GM19023 (cell line): ENCODE results near the gene MRPL37.

Source experiments
- ATAC-seq: cut with Tn5 transposase; IDR thresholded peaks from one replicate; pipeline ENCODE4 v1.9.1; 2021; ENCODE audit warnings: mild to moderate bottlenecking, moderate library complexity; ENCODE audit not compliant: unreplicated experiment

The MRPL37 gene

DNA sequence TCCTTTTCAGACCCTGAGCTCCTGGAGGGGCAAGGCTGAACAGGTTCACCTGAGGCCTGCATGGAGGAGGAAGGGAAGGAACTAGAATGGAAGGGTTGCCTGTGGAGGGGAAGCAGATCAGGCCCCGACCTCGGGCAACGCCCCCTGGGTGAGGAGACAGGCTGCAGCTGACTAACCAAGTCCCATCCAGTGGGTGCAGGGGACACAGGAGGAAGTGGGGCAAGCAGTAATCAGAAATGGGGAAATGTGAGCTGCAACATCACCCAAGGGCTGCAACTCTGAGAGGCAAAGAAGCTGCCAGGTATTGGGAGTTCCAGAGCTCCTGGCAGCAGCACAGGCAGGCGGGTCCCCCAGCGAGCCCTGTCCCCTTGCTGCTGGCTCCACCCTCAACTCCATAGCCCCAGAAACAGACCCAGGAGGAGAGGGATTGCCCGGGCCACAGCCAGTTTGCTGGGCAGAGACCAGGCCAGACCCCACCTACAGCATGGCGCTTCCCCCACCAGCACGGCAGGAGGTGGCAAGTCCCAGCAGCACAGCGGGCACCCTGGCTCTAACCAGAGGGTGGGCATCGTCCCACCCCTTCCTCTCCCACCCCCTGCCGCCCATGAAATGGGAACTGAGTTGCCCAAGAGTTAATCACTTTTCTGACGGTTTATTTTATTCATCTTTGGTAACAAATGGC, 38.5 kb downstream of the MRPL37 start:
- no peak for ATAC-seq

GRCh38 chr1:54239035-54239383, 39.0 kb downstream of the MRPL37 start:
- no peak for ATAC-seq

DNA sequence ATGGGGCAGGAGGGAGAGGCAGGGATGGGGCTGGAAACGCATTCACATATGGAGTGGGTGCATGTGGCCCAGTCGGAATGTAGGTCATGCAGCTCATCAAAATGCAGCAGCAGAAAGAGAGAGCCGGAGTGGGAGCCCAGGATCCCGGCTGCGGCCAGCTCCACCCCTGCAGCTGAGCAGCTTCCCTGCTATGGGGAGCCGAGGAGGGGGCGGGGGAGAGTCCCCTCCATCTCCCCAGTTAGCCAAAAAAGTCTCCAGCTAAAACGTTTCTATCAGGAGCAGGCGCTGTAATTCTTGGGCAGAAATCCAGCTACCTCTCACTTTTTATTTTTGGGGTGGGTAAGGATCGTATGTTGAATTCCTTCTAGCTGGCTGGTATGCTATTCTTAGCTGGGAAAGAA, 39.7 kb downstream of the MRPL37 start:
- ATAC-seq, result no peak

- no peak for ATAC-seq
Measured at GRCh38 chr1:54240741-54241335, 40.9 kb downstream of the MRPL37 start.

DNA sequence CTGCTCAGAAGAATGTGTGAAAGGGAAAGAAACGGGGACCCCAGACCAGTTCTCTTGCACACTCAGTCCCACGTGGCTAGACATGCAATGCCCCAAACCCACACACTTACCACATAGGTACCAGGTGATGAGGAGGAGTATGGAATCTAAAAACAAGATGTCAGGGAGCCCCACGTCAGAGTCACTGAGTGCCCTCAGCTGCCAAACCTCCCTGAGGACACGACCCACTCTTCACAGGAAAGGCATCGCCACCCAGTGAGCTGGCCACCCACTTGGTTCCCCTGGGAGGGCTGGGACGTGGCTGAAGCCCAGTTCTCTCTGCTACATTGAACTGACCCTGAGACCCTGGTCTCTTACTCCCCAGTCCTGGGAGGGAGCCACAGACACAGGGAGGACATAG, 41.4 kb downstream of the MRPL37 start:
- ATAC-seq, result no peak

DNA sequence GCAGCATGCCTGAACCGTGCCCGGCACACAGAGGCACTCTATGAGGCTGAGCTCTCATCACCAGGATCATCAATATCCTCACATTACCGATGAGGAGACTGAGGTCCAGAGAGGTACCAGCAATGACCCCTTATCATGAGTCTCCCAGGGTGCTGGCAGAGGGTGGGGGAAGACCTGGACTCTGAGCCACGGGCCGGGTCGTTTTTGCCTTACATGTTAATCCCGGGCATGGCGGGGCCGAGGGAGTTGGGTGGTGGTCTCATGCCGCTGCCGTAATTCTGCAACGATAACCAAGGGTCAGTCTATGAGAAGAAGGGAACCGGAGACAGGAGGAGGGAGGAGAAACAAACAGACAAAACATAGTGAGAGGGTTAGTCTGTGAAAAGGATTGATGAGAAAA, 43.1 kb downstream of the MRPL37 start:
- no peak for ATAC-seq

GRCh38 chr1:54244655-54245054, 44.7 kb downstream of the MRPL37 start:
- no peak for ATAC-seq

DNA sequence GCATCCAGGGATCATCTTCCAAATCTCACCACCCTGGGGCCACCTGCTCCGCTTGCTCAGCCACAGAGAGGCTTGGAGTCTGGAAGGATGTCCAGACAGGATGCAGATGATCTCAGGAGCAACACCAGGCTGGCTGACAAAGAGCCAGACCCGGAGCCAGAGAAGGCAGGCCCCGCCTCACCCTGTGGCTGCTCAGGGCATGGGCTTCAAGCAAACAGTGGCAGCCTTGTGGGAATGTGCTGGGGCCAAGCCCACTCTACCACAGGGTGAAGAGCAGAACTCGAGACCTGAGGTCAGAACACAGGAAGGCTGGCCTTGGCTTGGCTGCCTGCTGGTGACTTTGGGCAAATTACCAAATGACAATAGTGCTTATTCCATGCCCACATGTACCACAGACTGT, 45.5 kb downstream of the MRPL37 start:
- no peak for ATAC-seq

DNA sequence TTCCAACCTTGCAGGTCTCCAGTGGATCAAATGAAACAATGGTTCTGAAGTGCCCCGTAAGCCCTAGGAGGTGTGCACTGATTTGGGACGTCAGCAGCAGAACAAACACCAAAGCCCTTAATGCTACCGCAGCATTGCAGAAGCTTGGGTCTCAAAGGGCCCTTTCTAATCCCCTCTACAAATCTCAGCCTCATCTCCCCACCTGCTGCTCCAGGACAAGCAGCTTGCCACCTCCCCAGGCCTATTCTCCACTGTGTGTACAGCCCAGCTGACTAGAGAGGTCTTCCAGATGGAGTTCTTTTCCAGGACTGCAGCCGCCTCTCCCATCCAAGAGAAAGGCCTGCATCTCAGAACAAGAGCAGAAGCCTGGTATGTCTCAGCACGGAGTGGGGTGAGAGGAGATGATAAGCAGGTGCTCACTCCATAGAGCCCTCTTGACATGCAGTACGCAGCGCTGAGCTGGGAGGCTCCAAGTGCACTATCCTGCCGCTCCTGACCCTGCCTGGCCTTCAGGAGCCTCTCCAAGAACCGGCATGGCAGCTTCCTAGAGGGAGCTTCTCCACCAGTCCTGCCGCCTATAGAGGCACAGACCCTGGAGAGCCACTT, 46.3 kb downstream of the MRPL37 start:
- no peak for ATAC-seq

DNA sequence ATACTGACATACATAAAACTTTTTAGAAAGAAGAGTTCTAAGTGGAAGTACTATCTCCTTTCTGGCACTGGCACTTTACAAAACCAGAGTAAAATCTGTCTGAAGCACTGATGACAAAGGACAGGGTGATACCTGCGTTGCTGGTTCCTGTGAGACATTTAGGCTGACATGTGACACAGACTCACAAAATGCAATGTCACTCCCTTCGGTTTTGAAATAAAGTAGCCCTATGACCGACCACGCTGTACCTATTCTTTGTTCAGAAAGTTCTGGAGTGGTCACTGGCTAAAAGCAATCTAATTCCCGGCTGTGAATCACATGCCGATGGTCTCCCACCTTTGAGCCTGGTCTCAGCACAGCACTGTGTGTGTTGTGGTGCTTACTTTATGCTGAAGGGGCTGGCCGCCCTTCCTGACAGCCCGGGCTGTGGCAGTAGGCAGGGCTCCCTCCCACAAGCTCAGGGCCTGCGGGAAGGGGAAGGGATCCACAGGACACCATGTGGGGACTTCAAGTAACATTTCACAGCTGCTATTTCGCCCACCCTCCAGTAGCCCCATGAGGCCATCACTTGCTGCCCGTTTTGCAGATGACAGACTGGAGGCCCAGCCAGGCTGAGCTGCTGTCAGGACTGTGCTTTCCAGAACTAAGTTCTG, 48.0 kb downstream of the MRPL37 start:
- ATAC-seq, result no peak

GRCh38 chr1:54248966-54249365, 49.0 kb downstream of the MRPL37 start:
- no peak for ATAC-seq

DNA sequence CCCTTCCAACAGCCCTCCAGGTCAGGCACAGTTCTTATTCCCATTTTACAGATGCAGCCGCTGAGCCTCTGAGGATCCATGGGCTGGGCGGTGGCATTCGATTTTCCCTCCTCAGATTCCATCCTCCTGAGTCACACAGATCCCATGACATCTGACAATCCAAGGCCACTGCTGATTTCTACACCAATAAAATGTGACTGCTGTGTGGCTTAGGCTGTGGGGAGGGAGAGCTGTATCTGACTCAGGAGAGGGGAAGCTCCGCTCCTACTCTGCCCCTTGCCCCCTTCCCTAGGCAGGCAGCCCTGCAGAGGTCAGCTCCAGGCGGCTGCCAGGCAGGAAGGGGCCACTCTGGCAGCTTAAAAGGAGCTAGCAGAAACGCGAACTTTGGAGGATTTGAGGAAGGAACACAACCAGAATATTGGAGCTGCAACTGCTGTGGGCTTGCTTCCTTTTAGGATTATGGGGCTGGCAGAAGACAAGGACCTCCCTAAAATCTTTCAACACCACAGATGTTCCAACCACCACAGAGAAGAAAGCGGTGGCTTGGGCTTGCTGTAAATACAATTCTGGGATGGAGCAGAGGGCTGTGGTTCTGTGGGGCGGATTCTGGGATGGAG, 50.0 kb downstream of the MRPL37 start:
- no peak for ATAC-seq

DNA sequence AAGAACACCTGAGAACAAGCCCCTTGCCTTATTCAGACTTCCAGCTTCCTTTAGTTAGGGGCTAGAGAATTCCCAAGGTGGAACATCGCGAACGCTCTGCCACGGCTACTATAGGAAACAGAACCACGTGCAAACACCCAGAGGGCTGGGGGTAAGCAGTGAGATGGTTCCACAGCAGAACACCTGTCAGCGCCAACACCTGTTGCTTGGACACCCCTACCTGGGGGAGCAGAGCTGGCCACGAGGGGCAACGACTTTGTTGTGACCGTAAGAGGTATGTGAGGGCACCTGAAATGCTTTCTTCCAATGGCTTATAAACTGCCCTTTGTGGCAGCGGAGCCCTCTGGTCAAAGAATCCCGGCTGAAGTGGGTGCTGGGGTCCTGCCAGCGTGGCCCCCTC, 50.7 kb downstream of the MRPL37 start:
- no peak for ATAC-seq

- no peak for ATAC-seq
Measured at GRCh38 chr1:54252371-54252936, 52.5 kb downstream of the MRPL37 start.

DNA sequence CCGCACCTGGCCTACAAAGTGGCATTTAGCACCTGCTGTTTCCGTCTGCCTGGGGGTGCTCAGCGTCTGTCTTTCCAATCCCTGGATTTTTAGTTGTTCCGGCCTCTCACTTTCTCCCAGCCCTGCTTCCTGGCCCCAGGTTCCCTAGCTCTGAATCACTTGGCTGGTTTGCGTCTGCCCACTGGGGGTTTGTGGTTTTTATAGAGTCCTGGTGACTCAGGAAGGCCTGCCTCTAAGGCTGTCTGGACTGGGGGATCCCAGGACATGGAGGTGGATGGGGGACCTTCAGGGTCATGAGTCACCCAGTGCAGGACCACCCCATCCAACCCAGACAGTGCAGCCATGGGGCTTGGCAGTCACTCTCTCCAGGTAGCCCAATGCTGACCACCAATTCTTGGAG, 53.5 kb downstream of the MRPL37 start:
- no peak for ATAC-seq

- no peak for ATAC-seq
Measured at GRCh38 chr1:54254055-54254454, 54.1 kb downstream of the MRPL37 start.

DNA sequence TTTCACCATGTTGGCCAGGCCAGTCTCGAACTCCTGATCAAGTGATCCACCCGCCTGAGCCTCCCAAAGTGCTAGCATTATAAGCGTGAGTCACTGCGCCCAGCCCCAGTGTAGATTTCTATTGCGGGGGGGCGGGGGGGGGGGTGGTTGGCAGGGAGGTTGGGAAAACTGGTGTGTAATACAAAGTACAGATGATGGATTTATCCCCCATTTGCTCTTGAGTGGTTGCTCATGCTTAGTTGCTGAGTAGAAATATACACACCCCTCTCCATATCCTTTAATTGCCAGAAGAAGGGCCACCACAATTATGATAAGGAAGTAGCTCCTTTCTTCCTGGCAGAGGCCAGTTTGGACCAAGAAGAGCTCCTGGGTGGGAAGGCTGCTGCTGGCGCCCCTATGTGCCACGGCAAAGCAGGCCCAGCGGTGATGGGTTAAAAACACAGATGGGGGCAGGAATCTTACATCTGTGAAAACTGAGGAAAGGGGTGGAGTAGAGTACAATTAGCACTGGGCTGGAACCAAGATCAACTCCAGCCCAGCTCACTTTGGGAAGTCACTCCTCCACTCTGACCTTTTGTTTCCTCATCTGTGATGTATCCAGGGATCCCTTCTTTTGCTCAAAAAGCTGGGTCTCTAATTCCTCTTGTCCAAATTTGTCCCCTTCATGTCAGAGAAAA, 55.2 kb downstream of the MRPL37 start:
- no peak for ATAC-seq

DNA sequence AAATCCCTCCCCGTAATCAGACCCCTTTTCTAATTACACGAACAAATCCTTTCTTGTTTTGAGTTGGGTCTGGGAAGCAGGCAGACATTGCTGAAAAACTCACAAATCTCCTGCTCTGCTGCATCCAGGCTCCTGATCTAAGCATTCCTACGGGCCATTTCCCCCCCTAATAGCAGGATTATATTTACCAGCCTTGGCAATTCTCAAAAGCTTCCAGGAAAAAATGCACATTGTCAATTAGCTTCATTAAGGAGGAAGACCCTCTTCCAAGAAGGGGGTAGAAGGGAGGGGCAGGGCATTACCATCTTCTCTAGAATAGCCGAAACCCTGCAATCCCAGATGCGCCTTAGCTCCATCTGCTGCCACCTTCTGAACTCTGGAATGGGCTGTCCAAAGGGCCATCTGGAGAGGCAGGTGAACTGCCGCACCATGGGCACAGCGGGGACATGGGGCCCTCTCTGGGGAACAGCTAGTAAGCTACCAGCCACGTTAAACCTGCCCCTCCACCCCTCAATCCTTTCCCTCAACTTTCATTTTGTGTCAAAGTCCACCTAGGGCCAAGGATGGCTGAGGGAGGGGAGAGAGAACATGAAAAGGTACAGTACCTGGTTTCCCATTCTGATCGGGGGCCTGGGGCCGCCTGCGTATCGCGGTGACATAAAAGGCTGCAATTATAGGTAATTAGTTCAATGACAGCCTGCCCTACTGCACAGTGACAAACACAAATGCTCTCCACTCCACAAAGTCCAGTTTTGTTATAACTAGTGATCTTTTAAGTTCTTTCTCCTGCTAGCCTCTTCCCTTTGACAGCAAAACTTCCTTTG, 56.8 kb downstream of the MRPL37 start:
- ATAC-seq, result no peak

DNA sequence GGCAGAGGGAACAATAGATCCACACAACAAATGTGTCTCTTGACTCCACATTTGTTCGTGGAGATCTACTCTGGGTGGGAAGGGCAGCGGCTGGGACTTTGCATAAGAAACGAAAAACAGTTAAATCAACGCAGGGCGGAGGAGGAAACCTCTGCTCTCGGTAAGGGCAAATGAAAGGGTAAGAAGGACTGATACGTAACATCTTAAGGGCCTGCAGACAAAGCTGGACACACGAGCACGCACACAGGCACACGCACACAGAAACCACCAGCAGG, 57.3 kb downstream of the MRPL37 start:
- no peak for ATAC-seq

GRCh38 chr1:54257876-54258275, 57.9 kb downstream of the MRPL37 start:
- ATAC-seq, result no peak
